Immature natural killer cell (primary cell): ENCODE results near the gene SLC38A10. TPM values are rescaled to one million over a fixed set of nuclear protein-coding genes. Genes with fewer than 3 reads are reported as not detected.

Experiments
- DNase-seq, 3 donors: peaks; one replicate each; pipeline ENCODE4 v3.0.0; 2022; ENCODE audit warnings: mixed read lengths in 1 of 3
- H3K27ac Mint-ChIP-seq, 6 donors: one replicate each; pipeline ENCODE4 v1.8.0; 2020; ENCODE audit warnings: mixed read lengths in 6 of 6, mild to moderate bottlenecking in 5 of 6, inconsistent platforms in 4 of 6, moderate library complexity in 3 of 6
- H3K27me3 Mint-ChIP-seq, 3 donors: one replicate each; pipeline ENCODE4 v1.8.0; 2020 to 2021; ENCODE audit warnings: low read depth in 3 of 3, mild to moderate bottlenecking in 3 of 3, mixed read lengths in 3 of 3, moderate library complexity in 3 of 3, inconsistent platforms in 1 of 3
- H3K36me3 Mint-ChIP-seq, 3 donors: one replicate each; pipeline ENCODE4 v1.8.0; 2020; ENCODE audit warnings: mixed read lengths in 3 of 3, inconsistent platforms in 2 of 3, mild to moderate bottlenecking in 2 of 3
- H3K4me1 Mint-ChIP-seq, 2 donors: one replicate each; pipeline ENCODE4 v1.8.0; 2020; ENCODE audit warnings: inconsistent platforms in 2 of 2, mild to moderate bottlenecking in 2 of 2, mixed read lengths in 2 of 2, moderate library complexity in 1 of 2
- H3K4me3 Mint-ChIP-seq, 5 donors: one replicate each; pipeline ENCODE4 v1.8.0; 2020; ENCODE audit warnings: mild to moderate bottlenecking in 5 of 5, mixed read lengths in 5 of 5, inconsistent platforms in 3 of 5, moderate library complexity in 3 of 5
- H3K9me3 Mint-ChIP-seq, 6 donors: one replicate each; pipeline ENCODE4 v1.8.0; 2020; ENCODE audit warnings: mild to moderate bottlenecking in 6 of 6, mixed read lengths in 6 of 6, inconsistent platforms in 4 of 6, moderate library complexity in 3 of 6
- polyA plus RNA-seq, 3 donors: library from polyadenylated mRNA; unstranded; fragments of 300-500 nt; fragmentation: Illumina TruSeq; gene quantifications; one replicate each; pipeline ENCODE4 v1.2.3, GENCODE V29; 2021

SLC38A10 gene
- polyA plus RNA-seq, 3 donors from 2014 or later, result 46.8 to 98.7 (median 46.8) TPM

DNA sequence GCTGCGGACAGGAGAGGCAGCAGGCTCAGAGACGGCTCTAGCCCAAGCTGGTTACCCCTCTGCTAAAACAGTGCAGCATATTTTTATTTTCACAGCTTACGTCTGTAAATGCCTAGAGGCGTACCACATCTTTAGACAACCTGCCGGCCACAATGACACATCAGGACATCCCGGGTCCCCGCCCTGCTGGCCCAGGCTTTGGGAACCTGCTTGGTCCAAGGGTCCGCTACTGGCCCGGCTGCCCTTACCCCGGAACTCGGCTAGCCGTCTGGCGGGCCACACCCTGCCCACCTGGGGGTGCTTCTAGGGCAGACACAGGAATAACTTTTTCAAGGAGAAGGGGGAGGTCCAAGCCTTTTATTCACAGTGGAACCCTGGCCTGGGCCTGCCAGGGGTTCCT is 76.6 kb downstream of the SLC38A10 start:
- Mint-ChIP-seq H3K27ac (no peak overlapping the region), H3K4me3 (no peak overlapping the region)

DNA sequence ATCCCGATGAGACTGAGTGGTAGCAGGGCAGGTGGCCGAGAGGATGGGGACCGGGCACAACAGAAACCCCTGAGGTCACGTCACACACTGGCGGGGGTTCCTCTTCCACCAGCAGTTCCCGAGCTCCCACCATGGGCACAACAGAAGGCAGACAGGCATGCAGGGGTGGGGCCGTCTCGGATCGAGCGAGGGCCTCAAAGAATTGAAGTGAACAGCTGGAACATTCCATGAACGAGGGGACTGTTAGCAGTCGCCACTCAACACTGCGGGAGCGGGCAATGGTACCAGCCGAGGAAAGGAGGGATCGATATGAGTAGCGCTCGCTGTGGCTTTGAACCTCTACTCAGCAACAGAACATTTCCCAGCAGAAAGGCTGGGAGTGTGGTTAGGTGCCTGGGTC is 77.6 kb downstream of the SLC38A10 start:
- peaks cover 0 to 2% (median 0%) of the 10 kb centered on the region in 6 donors for H3K9me3 Mint-ChIP-seq
- no peak for DNase-seq
- H3K27me3 Mint-ChIP-seq, result peaks cover 0 to 2% (median 0%) of the 10 kb centered on the region in 3 donors
- H3K36me3 Mint-ChIP-seq, result peaks cover 0 to 5% (median 0%) of the 10 kb centered on the region in 3 donors
- peaks cover 0 to 6% of the 10 kb centered on the region in 2 donors for H3K4me1 Mint-ChIP-seq
- no peak overlapping the region for H3K27ac Mint-ChIP-seq
- H3K4me3 Mint-ChIP-seq, result no peak overlapping the region

More for the DNA sequence above, 76.6 kb downstream of the SLC38A10 start:
- DNase-seq, result no peak
- Mint-ChIP-seq H3K9me3 (peaks cover 0 to 2% (median 0%) of the 10 kb centered on the region in 6 donors), H3K36me3 (peaks cover 0 to 5% (median 0%) of the 10 kb centered on the region in 3 donors), H3K27me3 (peaks cover 0 to 3% (median 0%) of the 10 kb centered on the region in 3 donors), H3K4me1 (peaks cover 3 to 7% of the 10 kb centered on the region in 2 donors)

DNA sequence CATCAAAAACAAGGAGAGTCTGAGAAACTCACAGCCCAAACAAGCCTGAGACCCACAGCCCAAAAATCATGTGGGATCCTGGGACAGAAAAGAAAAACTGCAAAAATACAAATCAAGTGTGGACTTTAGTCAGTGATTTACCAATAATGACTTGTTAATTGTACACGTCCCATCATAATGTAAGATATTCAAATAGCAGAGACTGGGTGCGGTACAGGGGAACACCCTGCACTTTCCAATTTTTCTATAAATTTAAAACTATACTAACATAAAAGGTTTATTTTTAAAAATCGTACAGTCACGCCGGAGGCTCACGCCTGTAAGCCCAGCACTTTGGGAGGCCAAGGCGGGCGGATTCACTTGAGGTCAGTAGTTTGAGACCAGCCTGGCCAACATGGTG is 81.1 kb downstream of the SLC38A10 start:
- no peak overlapping the region for H3K4me3 Mint-ChIP-seq
- H3K36me3 Mint-ChIP-seq, result peaks cover 0 to 5% (median 0%) of the 10 kb centered on the region in 3 donors
- H3K4me1 Mint-ChIP-seq, result no peaks in the 10 kb centered on the region
- H3K27me3 Mint-ChIP-seq, result no peaks in the 10 kb centered on the region
- H3K27ac Mint-ChIP-seq, result no peak overlapping the region
- no peaks in the 10 kb centered on the region for H3K9me3 Mint-ChIP-seq
- DNase-seq, result no peak

GRCh38 chr17:81212365-81212764 is 82.7 kb downstream of the SLC38A10 start:
- H3K4me3 Mint-ChIP-seq, result no peak overlapping the region
- H3K9me3 Mint-ChIP-seq, result no peaks in the 10 kb centered on the region
- H3K27me3 Mint-ChIP-seq, result no peaks in the 10 kb centered on the region
- H3K4me1 Mint-ChIP-seq, result no peaks in the 10 kb centered on the region
- H3K27ac Mint-ChIP-seq, result no peak overlapping the region
- DNase-seq, result no peak
- peaks cover 0 to 5% (median 0%) of the 10 kb centered on the region in 3 donors for H3K36me3 Mint-ChIP-seq

- no peak overlapping the region for H3K27ac Mint-ChIP-seq
- no peak for DNase-seq
- H3K9me3 Mint-ChIP-seq, result no peaks in the 10 kb centered on the region
- H3K4me3 Mint-ChIP-seq, result no peak overlapping the region
- no peaks in the 10 kb centered on the region for H3K36me3 Mint-ChIP-seq
- H3K4me1 Mint-ChIP-seq, result no peaks in the 10 kb centered on the region
- H3K27me3 Mint-ChIP-seq, result no peaks in the 10 kb centered on the region
Measured at GRCh38 chr17:81210868-81211267, 84.2 kb downstream of the SLC38A10 start.

- H3K27me3 Mint-ChIP-seq, result no peaks in the 10 kb centered on the region
Measured at GRCh38 chr17:81210466-81210865, 84.6 kb downstream of the SLC38A10 start.

DNA sequence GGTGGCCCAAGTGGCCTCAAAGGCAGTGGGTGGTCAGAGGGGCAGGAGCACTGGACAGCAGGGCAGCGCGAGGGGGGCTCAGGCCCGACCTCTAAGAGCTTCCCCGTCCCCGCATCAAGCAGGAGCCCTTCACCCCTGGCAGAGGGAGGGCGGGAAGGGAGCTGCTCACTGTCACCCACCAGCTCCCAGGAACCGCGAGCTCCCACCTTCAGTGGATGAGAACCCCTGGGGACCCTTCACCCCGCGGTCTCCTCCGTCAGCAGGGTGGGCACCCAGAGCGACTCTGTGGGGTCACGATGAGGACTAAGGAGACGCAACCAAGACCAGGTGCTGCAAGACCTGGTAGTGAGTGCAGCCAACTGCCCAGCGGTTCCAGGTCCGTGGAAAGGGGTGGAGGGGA is 86.0 kb downstream of the SLC38A10 start:
- no peak overlapping the region for H3K4me3 Mint-ChIP-seq
- H3K36me3 Mint-ChIP-seq, result no peaks in the 10 kb centered on the region
- DNase-seq, result no peak
- H3K27ac Mint-ChIP-seq, result no peak overlapping the region
- H3K9me3 Mint-ChIP-seq, result no peaks in the 10 kb centered on the region
- no peaks in the 10 kb centered on the region for H3K4me1 Mint-ChIP-seq
- no peaks in the 10 kb centered on the region for H3K27me3 Mint-ChIP-seq

More at GRCh38 chr17:81210466-81210865, 84.6 kb downstream of the SLC38A10 start:
- Mint-ChIP-seq H3K27ac (no peak overlapping the region), H3K4me1 (no peaks in the 10 kb centered on the region), H3K9me3 (no peaks in the 10 kb centered on the region), H3K4me3 (no peak overlapping the region), H3K36me3 (no peaks in the 10 kb centered on the region)
- no peak for DNase-seq

- H3K27ac Mint-ChIP-seq, result no peak overlapping the region
Measured at GRCh38 chr17:81208651-81209050, 86.5 kb downstream of the SLC38A10 start.

DNA sequence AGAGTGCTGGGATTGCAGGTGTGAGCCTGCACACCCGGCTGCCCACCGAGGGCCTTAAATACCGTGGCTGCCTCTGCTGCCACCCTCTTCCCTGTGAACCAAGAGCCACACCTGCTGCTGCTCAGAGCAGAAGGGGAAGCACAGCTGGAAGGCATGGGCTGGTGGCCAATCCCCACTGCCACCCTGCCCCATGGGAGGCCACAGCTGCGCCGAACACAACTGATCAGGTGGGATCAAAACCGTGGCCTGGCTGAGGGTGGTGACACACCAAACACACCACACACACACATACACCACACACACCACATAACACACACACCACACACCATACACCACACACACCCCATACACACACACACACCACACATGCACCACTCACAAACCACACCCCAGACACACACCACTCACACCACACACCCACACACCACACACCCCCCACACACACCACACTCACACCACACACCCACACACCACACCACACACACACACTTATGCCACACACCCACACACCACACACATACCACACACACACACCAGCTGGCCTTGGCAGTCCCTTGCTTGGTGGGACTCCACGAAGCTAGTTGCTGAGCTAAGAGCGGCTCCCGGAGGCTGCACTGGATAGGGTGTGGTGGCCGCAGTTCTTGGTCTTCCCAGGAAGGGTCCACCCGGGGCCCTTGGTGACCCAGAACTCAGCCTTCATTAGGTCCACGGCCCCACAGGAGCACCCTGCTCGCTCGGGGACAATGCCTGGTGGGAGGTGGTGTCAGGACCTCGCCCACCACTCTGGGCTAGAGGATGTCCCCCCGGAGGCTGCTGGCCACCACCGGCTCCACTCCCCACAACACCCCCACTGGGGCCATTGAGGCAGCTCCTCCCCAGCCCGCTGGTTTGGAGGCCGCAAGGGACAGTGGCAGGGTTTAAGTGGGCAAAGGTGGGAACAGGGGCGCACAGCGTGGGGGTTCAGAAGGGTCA is 87.2 kb downstream of the SLC38A10 start:
- Mint-ChIP-seq H3K4me3 (no peak overlapping the region), H3K4me1 (no peaks in the 10 kb centered on the region), H3K9me3 (no peaks in the 10 kb centered on the region), H3K27me3 (peaks cover 0 to 3% (median 0%) of the 10 kb centered on the region in 3 donors), H3K36me3 (no peaks in the 10 kb centered on the region), H3K27ac (peak overlapping the region in 3 of 6 donors; percentile 20 to 73 (median 35))
- no peak for DNase-seq

More at GRCh38 chr17:81208651-81209050, 86.5 kb downstream of the SLC38A10 start:
- no peak for DNase-seq
- Mint-ChIP-seq H3K4me1 (no peaks in the 10 kb centered on the region), H3K9me3 (no peaks in the 10 kb centered on the region), H3K27me3 (peaks cover 0 to 3% (median 0%) of the 10 kb centered on the region in 3 donors), H3K36me3 (no peaks in the 10 kb centered on the region), H3K4me3 (no peak overlapping the region)

DNA sequence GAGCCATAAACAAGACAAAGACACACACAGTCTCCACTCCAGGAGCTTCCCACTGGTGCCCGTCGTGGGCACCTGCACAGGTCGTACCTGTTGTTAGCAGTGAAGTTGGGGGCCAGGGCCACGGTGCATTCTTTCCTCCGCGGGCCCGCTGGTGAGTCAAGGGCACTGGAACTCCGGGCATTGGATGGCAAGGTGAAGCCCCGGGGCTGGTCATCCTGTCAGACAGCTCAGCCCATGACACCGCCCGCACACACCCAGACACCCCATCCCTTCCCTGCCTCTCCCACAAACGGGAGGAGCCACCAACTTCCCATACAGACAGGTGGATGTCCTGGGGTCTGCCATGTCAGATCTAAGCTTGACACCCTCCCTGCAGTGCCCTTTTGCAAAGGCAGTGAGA is 88.5 kb downstream of the SLC38A10 start:
- H3K4me1 Mint-ChIP-seq, result no peaks in the 10 kb centered on the region
- H3K4me3 Mint-ChIP-seq, result no peak overlapping the region
- H3K27me3 Mint-ChIP-seq, result peaks cover 0 to 3% (median 0%) of the 10 kb centered on the region in 3 donors
- H3K9me3 Mint-ChIP-seq, result no peaks in the 10 kb centered on the region
- no peak overlapping the region for H3K27ac Mint-ChIP-seq
- no peak for DNase-seq
- H3K36me3 Mint-ChIP-seq, result no peaks in the 10 kb centered on the region

GRCh38 chr17:81206166-81206565 is 88.9 kb downstream of the SLC38A10 start:
- DNase-seq, result no peak
- H3K9me3 Mint-ChIP-seq, result no peaks in the 10 kb centered on the region
- H3K27ac Mint-ChIP-seq, result peak overlapping the region in 1 of 6 donors; percentile 40
- H3K27me3 Mint-ChIP-seq, result peaks cover 0 to 3% (median 0%) of the 10 kb centered on the region in 3 donors
- no peaks in the 10 kb centered on the region for H3K4me1 Mint-ChIP-seq
- H3K36me3 Mint-ChIP-seq, result no peaks in the 10 kb centered on the region
- no peak overlapping the region for H3K4me3 Mint-ChIP-seq

DNA sequence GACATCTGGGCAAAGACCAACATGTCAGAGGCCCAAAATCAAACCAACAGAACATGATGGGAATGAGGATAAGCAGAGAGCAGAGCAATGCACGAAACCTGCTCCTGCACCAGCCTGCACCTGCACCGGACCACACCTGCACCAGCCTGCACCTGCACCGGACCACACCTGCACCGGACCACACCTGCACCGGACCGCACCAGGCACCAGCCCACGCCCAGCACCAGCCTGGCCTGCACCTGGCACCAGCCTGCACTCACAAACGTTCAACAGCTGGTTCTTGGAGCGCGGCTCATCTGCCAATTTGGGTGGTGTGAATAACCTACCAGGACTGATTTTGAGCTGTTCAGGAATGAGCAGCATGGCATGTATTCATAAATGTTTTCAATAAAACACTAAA is 90.5 kb downstream of the SLC38A10 start:
- Mint-ChIP-seq H3K27ac (no peak overlapping the region), H3K9me3 (no peaks in the 10 kb centered on the region), H3K4me3 (no peak overlapping the region), H3K27me3 (peaks cover 0 to 3% (median 0%) of the 10 kb centered on the region in 3 donors), H3K4me1 (no peaks in the 10 kb centered on the region), H3K36me3 (no peaks in the 10 kb centered on the region)
- DNase-seq, result no peak

GRCh38 chr17:81203136-81203535 is 92.0 kb downstream of the SLC38A10 start:
- Mint-ChIP-seq H3K4me3 (no peak overlapping the region), H3K27me3 (peaks cover 0 to 3% (median 0%) of the 10 kb centered on the region in 3 donors), H3K9me3 (no peaks in the 10 kb centered on the region), H3K4me1 (no peaks in the 10 kb centered on the region), H3K36me3 (no peaks in the 10 kb centered on the region), H3K27ac (no peak overlapping the region)
- no peak for DNase-seq

DNA sequence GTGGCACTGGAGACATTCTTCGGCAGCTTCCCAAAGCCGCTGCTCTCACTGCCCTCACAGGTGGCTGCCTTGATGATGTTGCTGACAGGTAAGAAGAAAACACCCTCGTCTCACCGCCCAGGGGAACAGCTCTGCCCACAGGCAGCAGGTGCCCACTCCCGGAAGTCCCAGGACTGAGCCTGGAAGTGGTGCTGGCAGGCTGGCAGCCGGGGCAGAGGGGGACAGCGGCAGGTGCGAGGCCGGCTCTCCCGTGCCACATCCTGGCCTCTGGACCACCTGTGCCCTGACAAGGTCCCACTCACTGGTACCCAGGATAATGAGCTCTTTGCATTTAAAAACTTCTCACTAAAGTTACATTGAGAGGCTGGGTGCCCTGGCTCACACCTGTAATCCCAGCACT is 92.8 kb downstream of the SLC38A10 start:
- no peaks in the 10 kb centered on the region for H3K4me1 Mint-ChIP-seq
- H3K27me3 Mint-ChIP-seq, result peaks cover 0 to 3% (median 0%) of the 10 kb centered on the region in 3 donors
- no peaks in the 10 kb centered on the region for H3K36me3 Mint-ChIP-seq

More for the DNA sequence above, 92.8 kb downstream of the SLC38A10 start:
- Mint-ChIP-seq H3K27ac (no peak overlapping the region), H3K4me3 (no peak overlapping the region), H3K9me3 (no peaks in the 10 kb centered on the region)
- no peak for DNase-seq
